MCF 10A (cell line): ENCODE results near the gene THRA. TPM values are rescaled to one million over a fixed set of nuclear protein-coding genes. Genes with fewer than 3 reads are reported as not detected.
A peak's percentile ranks its signal among the peaks of the same experiment; 100 is the strongest.

ENCODE experiments used
- BruUV-seq: library from RNA; stranded (reverse); fragments of 400-500 nt; replicated peaks from 2 replicates; lab custom pipeline; 2021; lab: Mats Ljungman, UMichigan
- CTCF ChIA-PET: fragments of 300-600 bp; sonication (Branson Sonifier 250); formaldehyde crosslinking; extraction: SDS; loops from one replicate; lab custom pipeline; 2021; ENCODE audit warnings: antibody characterized with exemption, inconsistent platforms; lab: Yijun Ruan, JAX
- POLR2A ChIA-PET: fragments of 300-600, 350-650 bp; sonication (Branson Sonifier 250); formaldehyde crosslinking; extraction: SDS; loops from one replicate; lab custom pipeline; 2020; ENCODE audit warnings: antibody characterized with exemption, inconsistent platforms; lab: Yijun Ruan, JAX
- DNase-seq: peaks from one replicate; pipeline ENCODE4 v3.0.0-alpha.2; 2018; ENCODE audit not compliant: unreplicated experiment
- H3K27ac Mint-ChIP-seq: one replicate; pipeline ENCODE4 v1.8.0; 2022; ENCODE audit warnings: mild to moderate bottlenecking, low read depth, mixed read lengths; ENCODE audit not compliant: unreplicated experiment
- H3K27me3 Mint-ChIP-seq: one replicate; pipeline ENCODE4 v1.8.0; 2022; ENCODE audit warnings: mixed read lengths; ENCODE audit not compliant: insufficient read depth, unreplicated experiment
- H3K36me3 Mint-ChIP-seq: one replicate; pipeline ENCODE4 v1.8.0; 2022; ENCODE audit warnings: mild to moderate bottlenecking, moderate library complexity, mixed read lengths; ENCODE audit not compliant: insufficient read depth, unreplicated experiment
- H3K4me1 Mint-ChIP-seq: one replicate; pipeline ENCODE4 v1.8.0; 2022; ENCODE audit warnings: mixed read lengths; ENCODE audit not compliant: insufficient read depth, unreplicated experiment
- H3K4me3 Mint-ChIP-seq: one replicate; pipeline ENCODE4 v1.8.0; 2022; ENCODE audit warnings: mild to moderate bottlenecking, moderate library complexity, mixed read lengths; ENCODE audit not compliant: unreplicated experiment
- H3K9me3 Mint-ChIP-seq: one replicate; pipeline ENCODE4 v1.8.0; 2022; ENCODE audit warnings: mixed read lengths; ENCODE audit not compliant: unreplicated experiment
- intact Hi-C: fragments of 100-400 bp; cut with micrococcal nuclease; formaldehyde crosslinking; loops from 2 replicates; pipeline ENCODE4 v1.14.1; 2022
- total RNA-seq: library from RNA; stranded (reverse); gene quantifications from 2 replicates; pipeline ENCODE4 v1.2.3, GENCODE V29; 2022
- TF ChIP-seq, protein P1 (sequence below): fragments of 200-600 bp; IDR thresholded peaks from one replicate; pipeline ENCODE4 v1.8.0; 2022; ENCODE audit warnings: antibody characterized with exemption, mild to moderate bottlenecking; ENCODE audit not compliant: unreplicated experiment

The THRA gene
- total RNA-seq, 1 experiment from 2014 or later, result 6.4 TPM

DNA sequence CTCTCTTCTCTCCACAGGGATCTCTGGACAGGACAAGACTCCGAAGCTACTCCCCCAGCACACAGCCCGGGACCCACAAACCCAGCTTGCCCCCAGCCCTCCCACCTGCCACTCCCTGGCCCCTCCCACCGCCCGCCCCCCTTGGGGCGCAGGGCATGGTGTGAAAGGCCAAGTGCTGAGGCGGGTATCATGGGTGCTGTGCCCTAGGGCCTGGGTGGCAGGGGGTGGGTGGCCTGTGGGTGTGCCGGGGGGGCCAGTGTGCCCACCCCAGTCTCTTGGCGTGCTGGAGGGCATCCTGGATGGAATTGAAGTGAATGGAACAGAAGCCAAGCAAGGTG is 11.4 kb downstream of the THRA start:
- Mint-ChIP-seq H3K36me3 (peaks cover 26% of the 10 kb centered on the region), H3K4me3 (no peak overlapping the region), H3K4me1 (peaks cover 74% of the 10 kb centered on the region), H3K27ac (peak overlapping the region; percentile 44), H3K9me3 (no peaks in the 10 kb centered on the region), H3K27me3 (no peaks in the 10 kb centered on the region)
- intact Hi-C loops, result no loop called here
- no peak for DNase-seq
- TF ChIP-seq, protein P1, sequence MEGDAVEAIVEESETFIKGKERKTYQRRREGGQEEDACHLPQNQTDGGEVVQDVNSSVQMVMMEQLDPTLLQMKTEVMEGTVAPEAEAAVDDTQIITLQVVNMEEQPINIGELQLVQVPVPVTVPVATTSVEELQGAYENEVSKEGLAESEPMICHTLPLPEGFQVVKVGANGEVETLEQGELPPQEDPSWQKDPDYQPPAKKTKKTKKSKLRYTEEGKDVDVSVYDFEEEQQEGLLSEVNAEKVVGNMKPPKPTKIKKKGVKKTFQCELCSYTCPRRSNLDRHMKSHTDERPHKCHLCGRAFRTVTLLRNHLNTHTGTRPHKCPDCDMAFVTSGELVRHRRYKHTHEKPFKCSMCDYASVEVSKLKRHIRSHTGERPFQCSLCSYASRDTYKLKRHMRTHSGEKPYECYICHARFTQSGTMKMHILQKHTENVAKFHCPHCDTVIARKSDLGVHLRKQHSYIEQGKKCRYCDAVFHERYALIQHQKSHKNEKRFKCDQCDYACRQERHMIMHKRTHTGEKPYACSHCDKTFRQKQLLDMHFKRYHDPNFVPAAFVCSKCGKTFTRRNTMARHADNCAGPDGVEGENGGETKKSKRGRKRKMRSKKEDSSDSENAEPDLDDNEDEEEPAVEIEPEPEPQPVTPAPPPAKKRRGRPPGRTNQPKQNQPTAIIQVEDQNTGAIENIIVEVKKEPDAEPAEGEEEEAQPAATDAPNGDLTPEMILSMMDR, result no peak
- ChIA-PET CTCF (interaction anchor here (0.6 to 6.9 kb wide), 10 partner anchors 11 to 105 kb away, joined by 3 to 131 read pairs (median 22); partner anchors contain the start of genes CSF3, MED24, NR1D1 and THRA), POLR2A (interaction anchor here (1.0 to 6.8 kb wide), 4 partner anchors 9 to 25 kb away, joined by 3 to 82 read pairs (median 16); partner anchors contain the start of genes MED24 and NR1D1)
- BruUV-seq, result no TSS peak

DNA sequence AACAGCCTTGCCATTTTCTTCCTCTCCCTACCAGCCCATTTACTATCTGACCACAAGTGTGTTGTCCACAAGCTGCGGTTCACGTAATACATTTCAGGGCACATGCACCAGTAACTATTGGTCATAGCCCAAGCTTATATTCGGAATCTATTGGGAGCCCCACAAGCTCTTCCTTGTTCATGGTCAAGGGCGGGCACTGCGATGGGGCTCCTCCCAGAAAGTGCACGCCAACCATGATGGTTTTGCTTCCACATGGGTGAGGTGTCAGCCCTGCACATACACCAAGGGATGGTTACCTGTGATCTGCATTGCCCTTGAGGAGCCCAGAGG is 12.1 kb downstream of the THRA start:
- Mint-ChIP-seq H3K4me3 (peak overlapping the region; percentile 65), H3K27ac (peak overlapping the region; percentile 36), H3K4me1 (peaks cover 67% of the 10 kb centered on the region), H3K36me3 (peaks cover 28% of the 10 kb centered on the region), H3K9me3 (no peaks in the 10 kb centered on the region), H3K27me3 (no peaks in the 10 kb centered on the region)
- POLR2A ChIA-PET, result interaction anchor here (1.1 to 6.8 kb wide), 5 partner anchors 10 to 24 kb away, joined by 3 to 82 read pairs (median 9); partner anchors contain the start of genes MED24, NR1D1 and THRA
- intact Hi-C loops, result loop anchor here (1.0 kb wide), 2 partner anchors 21 to 62 kb away; partner anchors contain the start of gene MED24
- CTCF ChIA-PET, result interaction anchor here (0.6 to 6.9 kb wide), 27 partner anchors 10 to 442 kb away, joined by 3 to 131 read pairs (median 5); partner anchors contain the start of genes CSF3, MED24, NR1D1 and THRA
- BruUV-seq, result no TSS peak
- TF ChIP-seq, protein P1, result no peak
- no peak for DNase-seq

DNA sequence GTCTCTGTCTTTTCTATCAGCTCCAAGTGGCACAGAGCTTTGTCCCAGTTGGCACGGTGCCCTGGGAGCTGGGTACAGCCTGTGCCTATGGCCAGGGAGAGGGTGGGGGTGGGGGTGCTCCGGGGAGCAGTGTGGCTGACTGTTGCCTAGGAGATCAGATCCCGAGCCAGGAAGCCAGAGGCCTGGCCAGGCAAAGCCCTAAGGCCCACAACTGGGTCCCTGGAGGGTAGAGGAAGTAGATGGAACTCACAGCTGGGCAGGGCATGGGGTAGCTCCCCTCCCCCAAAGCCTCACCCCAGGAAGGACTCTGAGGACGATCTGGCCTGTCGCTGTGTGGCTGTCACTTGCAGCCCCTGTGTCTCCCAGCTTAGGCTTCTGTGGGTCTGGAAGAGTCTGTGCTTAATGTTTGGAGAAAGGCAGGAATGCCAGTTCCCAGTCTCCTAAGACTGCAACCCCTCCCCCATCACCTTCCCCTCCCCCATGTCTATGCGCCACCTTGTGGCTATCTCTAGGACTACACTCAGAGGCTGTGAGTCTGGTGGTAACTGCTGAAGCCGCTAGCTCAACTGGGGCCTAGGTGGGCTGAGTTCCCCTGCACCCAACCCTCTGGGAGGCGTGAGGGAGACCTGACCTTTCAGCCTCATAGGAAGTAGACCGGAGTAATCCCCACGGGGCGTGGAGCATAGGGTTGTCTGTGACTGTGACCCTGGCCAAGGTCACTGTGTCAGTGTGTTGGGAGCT is 12.6 kb downstream of the THRA start:
- no TSS peak for BruUV-seq
- Mint-ChIP-seq H3K27ac (peak overlapping the region; percentile 36), H3K4me1 (peaks cover 62% of the 10 kb centered on the region), H3K4me3 (peak overlapping the region; percentile 65), H3K9me3 (no peaks in the 10 kb centered on the region), H3K36me3 (peaks cover 28% of the 10 kb centered on the region), H3K27me3 (no peaks in the 10 kb centered on the region)
- CTCF ChIA-PET, result interaction anchor here (0.6 to 6.9 kb wide), 31 partner anchors 10 to 443 kb away, joined by 3 to 131 read pairs (median 5); partner anchors contain the start of genes CSF3, MED24, NR1D1 and THRA
- DNase-seq, result peak; percentile 78
- POLR2A ChIA-PET, result interaction anchor here (0.6 to 6.8 kb wide), 9 partner anchors 10 to 258 kb away, joined by 3 to 82 read pairs (median 5); partner anchors contain the start of genes MED24, NR1D1 and THRA
- intact Hi-C loops, result loop anchor here (1.0 kb wide), 2 partner anchors 21 to 62 kb away; partner anchors contain the start of gene MED24
- TF ChIP-seq, protein P1, result peak; percentile 89
